ENCODE measurements around the gene ARAP3.

The ARAP3 gene

DNA sequence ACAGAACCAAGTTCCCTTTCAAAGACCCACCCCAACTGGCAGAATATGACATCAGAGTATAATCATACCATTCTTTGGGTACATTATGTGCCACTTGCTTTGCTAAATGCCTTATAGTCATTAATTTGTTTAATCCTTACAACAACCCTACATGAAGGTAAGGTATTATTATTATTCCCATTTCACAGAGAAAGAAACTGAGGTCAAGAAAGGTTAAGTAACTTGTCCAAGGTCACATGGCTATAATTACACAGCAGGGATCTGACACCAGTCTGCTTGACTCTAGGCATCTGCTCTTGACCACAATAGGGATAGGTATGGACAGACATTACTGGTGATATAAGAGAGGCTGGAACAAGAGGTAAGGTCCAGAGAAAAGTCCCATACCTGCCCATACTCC, 32.1 kb downstream of the ARAP3 start:
- TF ChIP-seq EZH2 (IDR thresholded peaks at IDR 0.05; ENCODE audit: borderline replicate concordance, low read depth, low read length, severe bottlenecking) = no peak
- TF ChIP-seq, protein P1, sequence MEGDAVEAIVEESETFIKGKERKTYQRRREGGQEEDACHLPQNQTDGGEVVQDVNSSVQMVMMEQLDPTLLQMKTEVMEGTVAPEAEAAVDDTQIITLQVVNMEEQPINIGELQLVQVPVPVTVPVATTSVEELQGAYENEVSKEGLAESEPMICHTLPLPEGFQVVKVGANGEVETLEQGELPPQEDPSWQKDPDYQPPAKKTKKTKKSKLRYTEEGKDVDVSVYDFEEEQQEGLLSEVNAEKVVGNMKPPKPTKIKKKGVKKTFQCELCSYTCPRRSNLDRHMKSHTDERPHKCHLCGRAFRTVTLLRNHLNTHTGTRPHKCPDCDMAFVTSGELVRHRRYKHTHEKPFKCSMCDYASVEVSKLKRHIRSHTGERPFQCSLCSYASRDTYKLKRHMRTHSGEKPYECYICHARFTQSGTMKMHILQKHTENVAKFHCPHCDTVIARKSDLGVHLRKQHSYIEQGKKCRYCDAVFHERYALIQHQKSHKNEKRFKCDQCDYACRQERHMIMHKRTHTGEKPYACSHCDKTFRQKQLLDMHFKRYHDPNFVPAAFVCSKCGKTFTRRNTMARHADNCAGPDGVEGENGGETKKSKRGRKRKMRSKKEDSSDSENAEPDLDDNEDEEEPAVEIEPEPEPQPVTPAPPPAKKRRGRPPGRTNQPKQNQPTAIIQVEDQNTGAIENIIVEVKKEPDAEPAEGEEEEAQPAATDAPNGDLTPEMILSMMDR (IDR thresholded peaks at IDR 0.05; ENCODE audit: borderline replicate concordance, extremely low read depth, low read length, poor library complexity, severe bottlenecking) = no peak
- no peaks in the 10 kb centered on the region for H3K4me1 ChIP-seq (ENCODE audit: insufficient read depth, low read length)
- no peaks in the 10 kb centered on the region for H4K20me1 ChIP-seq (ENCODE audit: insufficient read depth, low read length)
- no peaks in the 10 kb centered on the region for H3K36me3 ChIP-seq (ENCODE audit: insufficient read depth, low read length)
- H3K4me2 ChIP-seq (ENCODE audit: insufficient read depth, low read length) = no peak overlapping the region
- H2AFZ ChIP-seq (ENCODE audit: low read depth, low read length) = no peak overlapping the region
- no peak for DNase-seq
- no peak overlapping the region for H3K9ac ChIP-seq (ENCODE audit: low read depth, low read length)
- H3K79me2 ChIP-seq (ENCODE audit: insufficient read depth, low read length) = no peaks in the 10 kb centered on the region
- no peaks in the 10 kb centered on the region for H3K9me3 ChIP-seq (ENCODE audit: insufficient read depth, low read length, severe bottlenecking)
- H3K4me3 ChIP-seq (ENCODE audit: low read depth in 1 of 2, low read length in 2 of 2) = no peak overlapping the region
- no peak overlapping the region for H3K27ac ChIP-seq (ENCODE audit: low read length)
- H3K27me3 ChIP-seq (ENCODE audit: insufficient read depth, low read length, poor library complexity) = peaks cover 4% of the 10 kb centered on the region
- no peak for ATAC-seq (ENCODE audit: insufficient read depth, low read depth)

DNA sequence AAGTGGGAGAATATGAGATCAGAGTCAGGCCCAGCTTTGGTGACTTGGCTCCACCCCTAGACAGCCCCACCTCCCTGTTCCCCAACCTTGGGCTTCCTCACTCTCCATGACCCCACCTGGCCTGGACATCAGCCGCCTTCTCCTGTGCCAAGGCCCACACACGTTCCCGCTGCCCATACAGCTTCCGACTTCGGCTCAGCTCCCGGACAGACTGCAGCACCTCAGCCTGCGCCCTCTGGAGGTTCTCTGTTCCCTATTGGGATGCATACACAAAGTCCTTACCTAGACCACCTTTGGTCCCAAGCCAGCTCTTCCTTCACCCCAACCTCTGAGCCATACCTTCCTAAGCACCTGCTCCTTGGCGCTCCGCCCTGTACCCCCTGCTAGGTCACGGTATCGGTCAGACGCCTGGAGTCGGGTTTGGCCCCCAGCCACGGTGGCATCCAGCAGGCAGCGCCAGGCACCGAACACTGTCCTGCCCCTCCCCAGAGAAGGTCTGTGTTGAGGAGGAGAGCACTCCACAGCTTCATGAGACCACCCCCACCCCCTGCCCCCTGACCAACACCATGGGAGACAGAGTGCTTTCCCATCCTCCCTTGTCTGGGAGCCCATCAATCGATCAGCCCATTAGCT, 32.9 kb downstream of the ARAP3 start:
- ATAC-seq (ENCODE audit: insufficient read depth, low read depth) (no peak), DNase-seq (no peak)
- Histone ChIP-seq H3K9me3 (ENCODE audit: insufficient read depth, low read length, severe bottlenecking) (no peaks in the 10 kb centered on the region), H3K36me3 (ENCODE audit: insufficient read depth, low read length) (no peaks in the 10 kb centered on the region), H3K4me3 (ENCODE audit: low read depth in 1 of 2, low read length in 2 of 2) (no peak overlapping the region), H3K27ac (ENCODE audit: low read length) (no peak overlapping the region), H4K20me1 (ENCODE audit: insufficient read depth, low read length) (no peaks in the 10 kb centered on the region), H3K27me3 (ENCODE audit: insufficient read depth, low read length, poor library complexity) (peaks cover 4% of the 10 kb centered on the region), H3K79me2 (ENCODE audit: insufficient read depth, low read length) (no peaks in the 10 kb centered on the region), H3K4me2 (ENCODE audit: insufficient read depth, low read length) (no peak overlapping the region), H3K4me1 (ENCODE audit: insufficient read depth, low read length) (no peaks in the 10 kb centered on the region), H2AFZ (ENCODE audit: low read depth, low read length) (no peak overlapping the region), H3K9ac (ENCODE audit: low read depth, low read length) (no peak overlapping the region)
- no peak for TF ChIP-seq EZH2 (IDR thresholded peaks at IDR 0.05; ENCODE audit: borderline replicate concordance, low read depth, low read length, severe bottlenecking)
- TF ChIP-seq, protein P1 (IDR thresholded peaks at IDR 0.05; ENCODE audit: borderline replicate concordance, extremely low read depth, low read length, poor library complexity, severe bottlenecking) = no peak

DNA sequence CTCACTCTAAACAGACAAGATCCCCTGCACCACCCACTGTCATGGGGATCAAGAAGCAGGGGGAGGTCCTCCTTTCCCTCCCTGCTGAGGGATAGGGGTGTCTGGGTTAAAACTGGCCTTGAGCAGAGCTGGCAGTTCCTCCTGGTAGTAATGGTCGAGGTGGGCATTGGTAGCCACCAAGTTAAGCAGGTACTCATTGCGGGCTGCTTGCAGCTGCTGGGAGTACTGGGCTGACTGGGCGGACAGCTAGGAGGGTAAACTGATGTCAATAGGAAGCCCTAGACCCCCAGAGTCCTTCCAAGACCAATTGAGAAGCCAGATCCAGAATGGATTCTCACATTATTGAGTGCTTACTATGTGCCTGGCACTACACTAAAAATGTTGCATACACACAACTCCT, 34.2 kb downstream of the ARAP3 start:
- Histone ChIP-seq H3K4me3 (ENCODE audit: low read depth in 1 of 2, low read length in 2 of 2) (no peak overlapping the region), H3K9ac (ENCODE audit: low read depth, low read length) (no peak overlapping the region), H2AFZ (ENCODE audit: low read depth, low read length) (no peak overlapping the region), H3K4me2 (ENCODE audit: insufficient read depth, low read length) (no peak overlapping the region), H3K27ac (ENCODE audit: low read length) (no peak overlapping the region), H3K9me3 (ENCODE audit: insufficient read depth, low read length, severe bottlenecking) (no peaks in the 10 kb centered on the region), H3K27me3 (ENCODE audit: insufficient read depth, low read length, poor library complexity) (peaks cover 4% of the 10 kb centered on the region), H4K20me1 (ENCODE audit: insufficient read depth, low read length) (no peaks in the 10 kb centered on the region), H3K4me1 (ENCODE audit: insufficient read depth, low read length) (no peaks in the 10 kb centered on the region), H3K79me2 (ENCODE audit: insufficient read depth, low read length) (no peaks in the 10 kb centered on the region), H3K36me3 (ENCODE audit: insufficient read depth, low read length) (no peaks in the 10 kb centered on the region)
- ATAC-seq (ENCODE audit: insufficient read depth, low read depth) = no peak
- TF ChIP-seq, protein P1 (IDR thresholded peaks at IDR 0.05; ENCODE audit: borderline replicate concordance, extremely low read depth, low read length, poor library complexity, severe bottlenecking) = no peak
- TF ChIP-seq EZH2 (IDR thresholded peaks at IDR 0.05; ENCODE audit: borderline replicate concordance, low read depth, low read length, severe bottlenecking) = no peak
- DNase-seq = no peak

Data from DND-41 (cell line).